ENCODE data around the gene MTG2.

The MTG2 gene, protein sequence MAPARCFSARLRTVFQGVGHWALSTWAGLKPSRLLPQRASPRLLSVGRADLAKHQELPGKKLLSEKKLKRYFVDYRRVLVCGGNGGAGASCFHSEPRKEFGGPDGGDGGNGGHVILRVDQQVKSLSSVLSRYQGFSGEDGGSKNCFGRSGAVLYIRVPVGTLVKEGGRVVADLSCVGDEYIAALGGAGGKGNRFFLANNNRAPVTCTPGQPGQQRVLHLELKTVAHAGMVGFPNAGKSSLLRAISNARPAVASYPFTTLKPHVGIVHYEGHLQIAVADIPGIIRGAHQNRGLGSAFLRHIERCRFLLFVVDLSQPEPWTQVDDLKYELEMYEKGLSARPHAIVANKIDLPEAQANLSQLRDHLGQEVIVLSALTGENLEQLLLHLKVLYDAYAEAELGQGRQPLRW

GRCh38 chr20:62182469-62183425, at the start of gene MTG2:
Gene MTG2, plus strand, starts transcription at chr20:62183028. Its CDS starts 10,393 bp downstream, at chr20:62193421.
- H3K9me3 Mint-ChIP-seq, result no peaks in the 10 kb centered on the region
- H3K4me1 Mint-ChIP-seq, result peaks cover 39% of the 10 kb centered on the region
- H3K36me3 Mint-ChIP-seq, result peaks cover 8% of the 10 kb centered on the region
- CTCF ChIA-PET, result no interaction called here
- H3K27me3 Mint-ChIP-seq, result peaks cover 4% of the 10 kb centered on the region
- H3K27ac Mint-ChIP-seq, result peak within 1 kb of the TSS; percentile 95
- DNase-seq, result peak; percentile 97
- H3K4me3 Mint-ChIP-seq, result peak within 1 kb of the TSS; percentile 92

GRCh38 chr20:62133051-62133845, 49.6 kb upstream of the MTG2 start:
- Mint-ChIP-seq H3K4me3 (no peak overlapping the region), H3K4me1 (peaks cover 42% of the 10 kb centered on the region), H3K36me3 (peaks cover 74% of the 10 kb centered on the region), H3K27me3 (no peaks in the 10 kb centered on the region), H3K27ac (peak overlapping the region; percentile 87), H3K9me3 (no peaks in the 10 kb centered on the region)
- CTCF ChIA-PET, result interaction anchor here (1.5 kb wide), 1 partner anchor 8 kb away, joined by 5 read pairs; no protein-coding TSS in a partner anchor
- DNase-seq, result no peak

DNA sequence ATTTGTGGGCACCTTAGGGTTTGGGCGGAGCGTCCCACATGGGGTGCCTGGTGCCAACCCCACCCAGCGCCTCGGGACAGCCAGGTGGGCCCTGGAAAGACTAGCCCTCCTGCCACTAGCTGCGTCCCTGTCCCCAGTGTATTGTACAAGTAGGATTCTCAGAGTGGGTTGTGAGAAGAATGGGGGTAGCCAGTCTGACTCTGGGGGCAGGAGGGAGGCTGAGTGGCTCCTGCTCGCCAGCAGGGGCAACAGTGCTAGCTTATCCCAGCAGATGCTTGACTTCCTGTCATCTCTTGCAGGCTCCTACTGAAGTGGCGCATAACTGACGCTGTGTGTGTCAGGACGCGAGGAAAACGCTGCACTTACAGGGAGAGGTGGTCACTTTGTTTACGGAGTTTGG, 49.0 kb upstream of the MTG2 start:
- H3K4me3 Mint-ChIP-seq, result no peak overlapping the region
- peaks cover 71% of the 10 kb centered on the region for H3K36me3 Mint-ChIP-seq
- peak overlapping the region; percentile 87 for H3K27ac Mint-ChIP-seq

DNA sequence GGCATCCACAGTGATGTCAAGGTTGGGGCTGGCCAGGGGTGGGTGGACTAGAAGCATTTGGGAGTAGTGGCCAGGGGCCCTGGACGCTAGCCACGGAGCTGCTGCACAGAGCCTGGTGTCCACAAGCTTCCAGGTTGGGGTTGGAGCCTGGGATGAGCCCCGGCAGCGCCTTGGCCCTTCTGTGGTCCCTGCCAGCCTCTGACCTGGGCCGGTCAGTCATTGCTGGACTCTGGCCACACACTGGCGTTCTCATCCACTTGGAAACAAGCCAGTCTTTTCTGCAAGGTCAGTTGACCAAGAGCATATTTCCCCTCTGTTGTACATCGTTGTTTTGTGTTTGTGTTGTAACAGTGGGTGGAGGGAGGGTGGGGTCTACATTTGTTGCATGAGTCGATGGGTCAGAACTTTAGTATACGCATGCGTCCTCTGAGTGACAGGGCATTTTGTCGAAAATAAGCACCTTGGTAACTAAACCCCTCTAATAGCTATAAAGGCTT, 48.0 kb upstream of the MTG2 start:
- Mint-ChIP-seq H3K27me3 (no peaks in the 10 kb centered on the region), H3K36me3 (peaks cover 76% of the 10 kb centered on the region), H3K4me1 (peaks cover 40% of the 10 kb centered on the region), H3K4me3 (no peak overlapping the region), H3K9me3 (no peaks in the 10 kb centered on the region), H3K27ac (no peak overlapping the region)
- CTCF ChIA-PET, result interaction anchor here (0.9 to 2.0 kb wide), 5 partner anchors 7 to 131 kb away, joined by 3 to 21 read pairs (median 5); no protein-coding TSS in a partner anchor
- no peak for DNase-seq

More for the DNA sequence above, 49.0 kb upstream of the MTG2 start:
- CTCF ChIA-PET, result interaction anchor here (1.5 kb wide), 1 partner anchor 8 kb away, joined by 5 read pairs; no protein-coding TSS in a partner anchor
- Mint-ChIP-seq H3K9me3 (no peaks in the 10 kb centered on the region), H3K4me1 (peaks cover 43% of the 10 kb centered on the region), H3K27me3 (no peaks in the 10 kb centered on the region)
- DNase-seq, result no peak

- CTCF ChIA-PET, result interaction anchor here (0.9 to 2.0 kb wide), 8 partner anchors 8 to 132 kb away, joined by 3 to 21 read pairs (median 4); no protein-coding TSS in a partner anchor
- no peak overlapping the region for H3K27ac Mint-ChIP-seq
- peaks cover 76% of the 10 kb centered on the region for H3K36me3 Mint-ChIP-seq
- H3K27me3 Mint-ChIP-seq, result no peaks in the 10 kb centered on the region
- peaks cover 43% of the 10 kb centered on the region for H3K4me1 Mint-ChIP-seq
- no peak for DNase-seq
- no peak overlapping the region for H3K4me3 Mint-ChIP-seq
- no peaks in the 10 kb centered on the region for H3K9me3 Mint-ChIP-seq
Measured at GRCh38 chr20:62135573-62136266, 47.1 kb upstream of the MTG2 start.

- peak overlapping the region; percentile 82 for H3K27ac Mint-ChIP-seq
- H3K27me3 Mint-ChIP-seq, result no peaks in the 10 kb centered on the region
- peaks cover 74% of the 10 kb centered on the region for H3K36me3 Mint-ChIP-seq
- peaks cover 44% of the 10 kb centered on the region for H3K4me1 Mint-ChIP-seq
- H3K4me3 Mint-ChIP-seq, result no peak overlapping the region
- no peaks in the 10 kb centered on the region for H3K9me3 Mint-ChIP-seq
- CTCF ChIA-PET, result interaction anchor here (0.9 to 2.0 kb wide), 6 partner anchors 9 to 126 kb away, joined by 3 to 21 read pairs (median 8); no protein-coding TSS in a partner anchor
- peak; percentile 84 for DNase-seq
Measured at GRCh38 chr20:62136283-62137091, 46.3 kb upstream of the MTG2 start.

GRCh38 chr20:62137092-62137384, 45.8 kb upstream of the MTG2 start:
- no peak for DNase-seq
- Mint-ChIP-seq H3K4me1 (peaks cover 44% of the 10 kb centered on the region), H3K27ac (peak overlapping the region; percentile 82), H3K27me3 (no peaks in the 10 kb centered on the region), H3K36me3 (peaks cover 75% of the 10 kb centered on the region), H3K9me3 (no peaks in the 10 kb centered on the region), H3K4me3 (no peak overlapping the region)
- CTCF ChIA-PET, result interaction anchor here (1.6 to 1.7 kb wide), 2 partner anchors 111 to 126 kb away, joined by 8 to 13 read pairs; no protein-coding TSS in a partner anchor

DNA sequence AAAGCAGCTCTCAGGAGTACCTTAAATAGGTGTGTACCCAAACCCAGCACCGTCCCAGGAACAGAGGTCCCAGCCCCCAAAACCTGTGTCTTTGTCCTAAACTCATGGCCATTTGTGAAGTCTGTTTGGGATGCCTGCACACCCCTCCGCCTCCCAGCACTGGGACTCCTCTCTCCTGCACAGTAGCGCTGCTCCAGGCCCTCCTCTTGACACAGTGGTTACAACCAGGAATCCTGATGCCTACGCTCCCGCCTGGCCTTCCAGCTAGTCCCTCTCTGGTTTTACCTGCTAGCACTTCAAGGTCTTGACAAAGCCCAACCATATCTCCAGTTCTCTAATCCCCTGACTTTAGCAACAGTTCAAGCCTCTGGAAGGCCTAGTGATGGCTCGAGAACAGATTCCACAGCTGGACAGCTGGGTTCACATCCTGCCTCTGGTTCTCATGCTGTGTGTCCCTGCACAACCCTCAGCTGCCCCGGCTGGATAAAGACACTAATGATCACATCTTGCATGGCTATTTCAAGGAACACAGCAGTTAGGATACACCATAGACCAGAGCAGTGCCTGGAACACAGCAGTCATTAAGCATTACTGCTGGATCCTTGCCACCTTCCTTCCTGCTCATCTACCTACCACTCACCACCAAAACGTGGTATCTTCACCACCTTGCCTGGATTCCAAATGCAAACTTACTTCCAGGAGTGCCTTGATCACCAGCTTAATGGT, 45.2 kb upstream of the MTG2 start:
- Mint-ChIP-seq H3K36me3 (peaks cover 69% of the 10 kb centered on the region), H3K4me1 (peaks cover 41% of the 10 kb centered on the region), H3K9me3 (no peaks in the 10 kb centered on the region), H3K27ac (peak overlapping the region; percentile 82), H3K4me3 (no peak overlapping the region), H3K27me3 (no peaks in the 10 kb centered on the region)
- DNase-seq, result no peak
- CTCF ChIA-PET, result interaction anchor here (1.2 to 1.7 kb wide), 2 partner anchors 76 to 127 kb away, joined by 3 to 8 read pairs; no protein-coding TSS in a partner anchor

DNA sequence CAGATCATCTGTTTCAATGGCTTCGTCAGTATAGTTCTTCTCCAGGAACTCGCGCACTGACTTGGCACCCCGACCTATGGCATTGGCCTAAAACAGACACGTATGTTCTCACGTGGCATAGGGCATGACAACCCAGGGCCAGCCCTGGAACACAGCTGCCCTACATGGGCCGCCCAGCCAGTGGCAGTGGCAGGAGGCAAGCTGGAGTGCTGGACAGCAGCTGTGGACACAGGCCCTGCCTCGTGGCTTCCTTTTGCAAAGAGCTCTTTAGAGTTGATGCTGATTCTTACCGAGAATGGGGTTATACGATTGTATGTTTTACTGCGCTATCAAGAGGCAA, 44.7 kb upstream of the MTG2 start:
- Mint-ChIP-seq H3K36me3 (peaks cover 64% of the 10 kb centered on the region), H3K4me3 (no peak overlapping the region)

GRCh38 chr20:62138912-62139311, 43.9 kb upstream of the MTG2 start:
- Mint-ChIP-seq H3K4me1 (peaks cover 35% of the 10 kb centered on the region), H3K36me3 (peaks cover 59% of the 10 kb centered on the region), H3K9me3 (no peaks in the 10 kb centered on the region), H3K4me3 (no peak overlapping the region), H3K27me3 (no peaks in the 10 kb centered on the region), H3K27ac (no peak overlapping the region)
- CTCF ChIA-PET, result interaction anchor here (1.7 kb wide), 1 partner anchor 128 kb away, joined by 8 read pairs; no protein-coding TSS in a partner anchor
- DNase-seq, result no peak

More for the DNA sequence above, 44.7 kb upstream of the MTG2 start:
- Mint-ChIP-seq H3K27me3 (no peaks in the 10 kb centered on the region), H3K27ac (no peak overlapping the region), H3K9me3 (no peaks in the 10 kb centered on the region), H3K4me1 (peaks cover 39% of the 10 kb centered on the region)
- DNase-seq, result no peak
- CTCF ChIA-PET, result interaction anchor here (1.2 to 1.7 kb wide), 2 partner anchors 77 to 127 kb away, joined by 3 to 8 read pairs; no protein-coding TSS in a partner anchor

- no peak overlapping the region for H3K4me3 Mint-ChIP-seq
- peak overlapping the region; percentile 75 for H3K27ac Mint-ChIP-seq
- CTCF ChIA-PET, result no interaction called here
- H3K27me3 Mint-ChIP-seq, result no peaks in the 10 kb centered on the region
- H3K4me1 Mint-ChIP-seq, result peaks cover 35% of the 10 kb centered on the region
- no peaks in the 10 kb centered on the region for H3K9me3 Mint-ChIP-seq
- peaks cover 53% of the 10 kb centered on the region for H3K36me3 Mint-ChIP-seq
- DNase-seq, result no peak
Measured at GRCh38 chr20:62139636-62140035, 43.2 kb upstream of the MTG2 start.

GRCh38 chr20:62141043-62141396, 41.8 kb upstream of the MTG2 start:
- CTCF ChIA-PET, result interaction anchor here (1.4 kb wide), 2 partner anchors 8 to 115 kb away, joined by 5 to 6 read pairs; no protein-coding TSS in a partner anchor
- H3K36me3 Mint-ChIP-seq, result peaks cover 47% of the 10 kb centered on the region
- no peaks in the 10 kb centered on the region for H3K27me3 Mint-ChIP-seq

More at GRCh38 chr20:62141043-62141396, 41.8 kb upstream of the MTG2 start:
- peak overlapping the region; percentile 89 for H3K27ac Mint-ChIP-seq
- DNase-seq, result no peak
- H3K4me3 Mint-ChIP-seq, result peak overlapping the region; percentile 85
- H3K9me3 Mint-ChIP-seq, result no peaks in the 10 kb centered on the region
- H3K4me1 Mint-ChIP-seq, result peaks cover 49% of the 10 kb centered on the region

All from activated naive CD4-positive, alpha-beta T cell treated with anti-CD3 and anti-CD28 coated beads, Interleukin-2, amount 10 ng/mL, durations not matched to agents 7 days and 5 days (primary cell).